AG09319 (cell line): ENCODE data around the gene ABCC10.
A peak's percentile ranks its signal among the peaks of the same experiment; 100 is the strongest.

Experiments used
- DNase-seq: peaks from one replicate; pipeline ENCODE4 v3.0.0-alpha.2; 2010; ENCODE audit warnings: low read depth; ENCODE audit errors: extremely low read depth
- CTCF ChIP-seq: IDR thresholded peaks from 2 replicates; pipeline ENCODE4 v1.5.1; 2011; ENCODE audit warnings: low read depth, mild to moderate bottlenecking, inconsistent platforms, low read length, moderate library complexity

Gene ABCC10

GRCh38 chr6:43448916-43449315 lies 21.6 kb downstream of the ABCC10 start:
- no peak for DNase-seq
- no peak for TF ChIP-seq CTCF

DNA sequence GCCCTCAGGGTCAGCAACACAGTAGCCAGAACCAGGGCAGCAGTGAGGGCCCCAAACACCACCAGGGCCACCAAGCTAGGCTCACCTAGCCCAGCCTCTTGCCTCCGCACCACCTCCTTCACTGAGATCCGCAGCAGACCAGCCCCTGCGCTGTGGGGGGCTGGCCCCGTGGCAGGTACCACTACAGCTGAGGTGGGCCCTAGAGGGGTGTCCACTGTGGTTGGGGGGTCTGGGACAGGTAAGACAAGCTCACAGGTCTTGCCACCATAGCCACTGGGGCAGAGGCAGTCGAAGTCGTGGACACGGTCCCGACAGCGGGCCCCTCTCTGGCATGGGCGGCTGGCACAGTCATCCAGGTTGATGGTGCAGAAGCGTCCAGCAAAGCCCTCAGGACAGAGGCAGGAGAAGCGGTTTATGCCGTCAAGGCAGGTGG lies 23.4 kb downstream of the ABCC10 start:
- no peak for TF ChIP-seq CTCF
- DNase-seq = no peak

DNA sequence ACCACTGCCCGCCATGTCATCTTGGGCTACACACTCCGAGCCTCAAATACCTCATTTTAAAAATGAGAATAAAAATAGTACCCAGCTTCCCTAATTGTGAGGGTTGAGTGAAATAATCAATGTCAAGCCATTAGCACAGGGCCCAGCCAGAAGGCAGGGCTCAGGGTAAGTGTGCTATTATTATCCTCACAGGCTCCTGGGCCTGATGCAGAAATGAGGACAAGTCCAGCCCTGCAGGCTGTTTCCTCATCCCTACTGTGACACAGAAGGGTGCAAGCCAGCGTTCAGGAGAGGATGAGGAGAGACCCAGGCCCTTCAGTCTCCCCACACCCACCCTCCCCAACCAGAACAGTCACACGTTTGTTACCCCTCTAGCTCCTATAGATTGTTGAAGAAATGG lies 24.0 kb downstream of the ABCC10 start:
- no peak for TF ChIP-seq CTCF
- DNase-seq = no peak

- DNase-seq = no peak
- TF ChIP-seq CTCF = no peak
Measured at GRCh38 chr6:43451939-43452338, 24.6 kb downstream of the ABCC10 start.

DNA sequence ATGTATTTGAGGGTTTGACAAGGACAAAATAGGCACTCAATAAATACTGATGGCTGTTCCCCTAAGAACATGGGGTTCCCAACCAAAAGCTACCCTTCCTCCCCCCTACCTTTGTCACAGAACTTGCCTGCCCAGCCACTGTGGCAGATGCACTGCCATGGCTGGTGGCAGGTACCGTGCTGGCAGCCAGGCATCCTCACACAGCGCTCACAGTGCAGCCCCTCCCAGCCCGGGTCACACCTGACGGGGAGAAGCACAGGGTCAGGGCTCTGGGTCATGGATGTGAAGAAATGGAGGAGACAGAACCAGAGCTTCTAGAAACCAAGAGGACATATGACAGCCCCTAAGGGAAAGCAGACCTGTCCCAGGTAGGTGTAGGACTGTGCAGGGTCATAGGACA lies 25.6 kb downstream of the ABCC10 start:
- no peak for TF ChIP-seq CTCF
- no peak for DNase-seq

- DNase-seq = no peak
- no peak for TF ChIP-seq CTCF
Measured at GRCh38 chr6:43453831-43454230, 26.5 kb downstream of the ABCC10 start.

DNA sequence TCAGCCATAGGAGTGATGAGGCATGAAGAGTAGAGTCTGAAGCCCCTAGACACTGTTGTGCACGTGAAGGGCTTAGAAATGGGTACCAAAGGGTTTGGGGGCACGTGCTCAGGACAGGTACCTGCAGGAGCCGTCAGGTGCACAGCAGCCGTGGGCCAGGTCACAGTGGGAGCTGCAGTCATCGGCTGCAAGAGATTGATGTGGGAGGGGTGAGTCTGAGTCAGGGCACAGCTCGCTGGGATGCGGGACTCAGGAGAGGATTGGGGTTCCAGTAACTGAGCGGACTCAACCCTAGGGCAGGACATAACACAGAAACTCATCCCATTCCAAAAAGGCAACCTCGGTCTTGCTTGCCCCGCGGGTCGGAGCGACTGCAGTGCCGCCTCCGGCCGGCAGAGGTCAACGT lies 27.0 kb downstream of the ABCC10 start:
- DNase-seq = no peak

More for the DNA sequence above, 27.0 kb downstream of the ABCC10 start:
- TF ChIP-seq CTCF = peak; percentile 100
